ENCODE results near the gene IL18RAP. TPM values are rescaled to one million over a fixed set of nuclear protein-coding genes. Genes with fewer than 3 reads are reported as not detected.

Gene IL18RAP
- total RNA-seq, 1 donor, result not detected

- Histone ChIP-seq H3K27ac (ENCODE audit: low read depth, low read length) (no peak overlapping the region), H3K4me3 (ENCODE audit: insufficient read depth, low read length) (no peak overlapping the region), H3K9me3 (ENCODE audit: low read depth, low read length) (no peaks in the 10 kb centered on the region), H3K4me1 (ENCODE audit: insufficient read depth, low read length) (no peaks in the 10 kb centered on the region), H2AFZ (ENCODE audit: low read length) (no peak overlapping the region), H3K79me2 (ENCODE audit: insufficient read depth, low read length) (no peaks in the 10 kb centered on the region), H3K4me2 (ENCODE audit: insufficient read depth, low read length) (no peak overlapping the region), H3K27me3 (ENCODE audit: insufficient read depth, low read length) (no peaks in the 10 kb centered on the region), H4K20me1 (ENCODE audit: insufficient read depth, low read length) (no peaks in the 10 kb centered on the region), H3K36me3 (ENCODE audit: insufficient read depth, low read length) (no peaks in the 10 kb centered on the region)
- DNase-seq (ENCODE audit: insufficient read length, low spot score, missing footprints), result no peak
- no peak for TF ChIP-seq CTCF (IDR thresholded peaks at IDR 0.05; ENCODE audit: extremely low read depth, low read depth, low read length)
Measured at GRCh38 chr2:102438111-102438510, 15.2 kb downstream of the IL18RAP start.

- no peaks in the 10 kb centered on the region for H3K4me1 ChIP-seq (ENCODE audit: insufficient read depth, low read length)
- no peak overlapping the region for H3K4me3 ChIP-seq (ENCODE audit: insufficient read depth, low read length)
- no peak overlapping the region for H3K4me2 ChIP-seq (ENCODE audit: insufficient read depth, low read length)
- no peak for DNase-seq (ENCODE audit: insufficient read length, low spot score, missing footprints)
- H3K27ac ChIP-seq (ENCODE audit: low read depth, low read length), result no peak overlapping the region
- no peaks in the 10 kb centered on the region for H3K9me3 ChIP-seq (ENCODE audit: low read depth, low read length)
- TF ChIP-seq CTCF (IDR thresholded peaks at IDR 0.05; ENCODE audit: extremely low read depth, low read depth, low read length), result no peak
- no peaks in the 10 kb centered on the region for H3K36me3 ChIP-seq (ENCODE audit: insufficient read depth, low read length)
- no peak overlapping the region for H2AFZ ChIP-seq (ENCODE audit: low read length)
- H3K79me2 ChIP-seq (ENCODE audit: insufficient read depth, low read length), result no peaks in the 10 kb centered on the region
- H4K20me1 ChIP-seq (ENCODE audit: insufficient read depth, low read length), result no peaks in the 10 kb centered on the region
- H3K27me3 ChIP-seq (ENCODE audit: insufficient read depth, low read length), result no peaks in the 10 kb centered on the region
Measured at GRCh38 chr2:102438578-102438977, 15.6 kb downstream of the IL18RAP start.

- Histone ChIP-seq H3K27ac (ENCODE audit: low read depth, low read length) (no peak overlapping the region), H3K4me2 (ENCODE audit: insufficient read depth, low read length) (no peak overlapping the region), H2AFZ (ENCODE audit: low read length) (no peak overlapping the region), H3K4me1 (ENCODE audit: insufficient read depth, low read length) (no peaks in the 10 kb centered on the region), H3K9me3 (ENCODE audit: low read depth, low read length) (no peaks in the 10 kb centered on the region), H3K4me3 (ENCODE audit: insufficient read depth, low read length) (no peak overlapping the region), H3K79me2 (ENCODE audit: insufficient read depth, low read length) (no peaks in the 10 kb centered on the region), H4K20me1 (ENCODE audit: insufficient read depth, low read length) (no peaks in the 10 kb centered on the region), H3K27me3 (ENCODE audit: insufficient read depth, low read length) (no peaks in the 10 kb centered on the region), H3K36me3 (ENCODE audit: insufficient read depth, low read length) (no peaks in the 10 kb centered on the region)
- no peak for DNase-seq (ENCODE audit: insufficient read length, low spot score, missing footprints)
- TF ChIP-seq CTCF (IDR thresholded peaks at IDR 0.05; ENCODE audit: extremely low read depth, low read depth, low read length), result no peak
Measured at GRCh38 chr2:102439065-102439695, 16.2 kb downstream of the IL18RAP start.

GRCh38 chr2:102442967-102443828 lies 20.2 kb downstream of the IL18RAP start:
- H3K27me3 ChIP-seq (ENCODE audit: insufficient read depth, low read length), result no peaks in the 10 kb centered on the region
- H4K20me1 ChIP-seq (ENCODE audit: insufficient read depth, low read length), result no peaks in the 10 kb centered on the region
- H3K36me3 ChIP-seq (ENCODE audit: insufficient read depth, low read length), result no peaks in the 10 kb centered on the region
- H3K4me2 ChIP-seq (ENCODE audit: insufficient read depth, low read length), result no peak overlapping the region
- H3K27ac ChIP-seq (ENCODE audit: low read depth, low read length), result no peak overlapping the region
- no peak overlapping the region for H2AFZ ChIP-seq (ENCODE audit: low read length)
- no peak overlapping the region for H3K4me3 ChIP-seq (ENCODE audit: insufficient read depth, low read length)
- no peaks in the 10 kb centered on the region for H3K9me3 ChIP-seq (ENCODE audit: low read depth, low read length)
- TF ChIP-seq CTCF (IDR thresholded peaks at IDR 0.05; ENCODE audit: extremely low read depth, low read depth, low read length), result peak; percentile 76
- no peaks in the 10 kb centered on the region for H3K4me1 ChIP-seq (ENCODE audit: insufficient read depth, low read length)
- no peak for DNase-seq (ENCODE audit: insufficient read length, low spot score, missing footprints)
- H3K79me2 ChIP-seq (ENCODE audit: insufficient read depth, low read length), result no peaks in the 10 kb centered on the region
